COR-L47 (cell line): ENCODE data around the gene CBARP.

ENCODE experiments used
- DNase-seq: peaks from one replicate; lab custom pipeline; 2025; lab: John Stamatoyannopoulos, UW

Gene CBARP

GRCh38 chr19:1237754-1238368 lies at the start of gene CBARP:
TSS of gene CBARP (minus strand) at chr19:1238005. CDS start at chr19:1236100, 1,905 bp downstream.
- DNase-seq = no peak

- DNase-seq = no peak
Measured at GRCh38 chr19:1286487-1287353, 48.9 kb upstream of the CBARP start.

- DNase-seq = no peak
Measured at GRCh38 chr19:1285737-1286360, 48.0 kb upstream of the CBARP start, which contains the start of gene EFNA2. TSS of gene EFNA2 (plus strand) at chr19:1285873. CDS start at chr19:1286169, 296 bp downstream.

- DNase-seq = no peak
Measured at GRCh38 chr19:1284979-1285736, 47.4 kb upstream of the CBARP start.

GRCh38 chr19:1284293-1284978 lies 46.6 kb upstream of the CBARP start:
- DNase-seq = no peak

- DNase-seq = no peak
Measured at GRCh38 chr19:1283917-1284292, 46.1 kb upstream of the CBARP start.

GRCh38 chr19:1283207-1283916 lies 45.6 kb upstream of the CBARP start:
- DNase-seq = no peak

GRCh38 chr19:1282588-1283206 lies 44.9 kb upstream of the CBARP start:
- no peak for DNase-seq

- no peak for DNase-seq
Measured at GRCh38 chr19:1281569-1282287, 43.9 kb upstream of the CBARP start.

GRCh38 chr19:1280636-1281568 lies 43.1 kb upstream of the CBARP start:
- no peak for DNase-seq

GRCh38 chr19:1279782-1280341 lies 42.1 kb upstream of the CBARP start:
- DNase-seq = peak; percentile 68

- DNase-seq = no peak
Measured at GRCh38 chr19:1278713-1279660, 41.2 kb upstream of the CBARP start.

GRCh38 chr19:1278074-1278473 lies 40.3 kb upstream of the CBARP start:
- no peak for DNase-seq

GRCh38 chr19:1277061-1277460 lies 39.3 kb upstream of the CBARP start:
- DNase-seq = no peak

- peak; percentile 39 for DNase-seq
Measured at GRCh38 chr19:1276628-1277022, 38.8 kb upstream of the CBARP start.

- DNase-seq = no peak
Measured at GRCh38 chr19:1275976-1276627, 38.3 kb upstream of the CBARP start.
